Measurements from ENCODE around the gene OR2H2.

The OR2H2 gene

DNA sequence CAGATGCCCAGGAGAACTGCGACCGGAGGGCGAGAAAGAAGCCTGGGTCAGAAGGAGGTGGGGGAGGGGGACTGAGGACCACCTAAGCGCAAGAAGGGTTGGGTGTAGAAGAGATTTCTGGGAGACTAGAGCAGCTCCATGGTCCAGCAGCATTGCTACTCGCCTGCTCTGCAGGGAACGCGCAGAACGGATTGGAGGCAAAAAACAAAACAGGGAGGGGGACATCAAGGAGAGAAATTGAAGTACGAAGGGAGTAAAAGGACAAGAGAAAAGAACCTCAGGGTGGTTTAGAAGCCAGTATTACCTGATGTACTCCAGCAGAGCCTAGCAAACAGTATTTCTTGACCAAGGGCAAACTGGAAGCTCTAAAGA is 48.6 kb downstream of the OR2H2 start (continued):
- TF ChIP-seq, protein P1, sequence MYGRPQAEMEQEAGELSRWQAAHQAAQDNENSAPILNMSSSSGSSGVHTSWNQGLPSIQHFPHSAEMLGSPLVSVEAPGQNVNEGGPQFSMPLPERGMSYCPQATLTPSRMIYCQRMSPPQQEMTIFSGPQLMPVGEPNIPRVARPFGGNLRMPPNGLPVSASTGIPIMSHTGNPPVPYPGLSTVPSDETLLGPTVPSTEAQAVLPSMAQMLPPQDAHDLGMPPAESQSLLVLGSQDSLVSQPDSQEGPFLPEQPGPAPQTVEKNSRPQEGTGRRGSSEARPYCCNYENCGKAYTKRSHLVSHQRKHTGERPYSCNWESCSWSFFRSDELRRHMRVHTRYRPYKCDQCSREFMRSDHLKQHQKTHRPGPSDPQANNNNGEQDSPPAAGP (tag by site-specific recombination; IDR thresholded peaks at IDR 0.05): no peak
- TF ChIP-seq KLF8 (tag by site-specific recombination; IDR thresholded peaks at IDR 0.05): no peak
- no peak for TF ChIP-seq ZNF341 (tag by site-specific recombination; IDR thresholded peaks at IDR 0.05; ENCODE audit: low read depth)

DNA sequence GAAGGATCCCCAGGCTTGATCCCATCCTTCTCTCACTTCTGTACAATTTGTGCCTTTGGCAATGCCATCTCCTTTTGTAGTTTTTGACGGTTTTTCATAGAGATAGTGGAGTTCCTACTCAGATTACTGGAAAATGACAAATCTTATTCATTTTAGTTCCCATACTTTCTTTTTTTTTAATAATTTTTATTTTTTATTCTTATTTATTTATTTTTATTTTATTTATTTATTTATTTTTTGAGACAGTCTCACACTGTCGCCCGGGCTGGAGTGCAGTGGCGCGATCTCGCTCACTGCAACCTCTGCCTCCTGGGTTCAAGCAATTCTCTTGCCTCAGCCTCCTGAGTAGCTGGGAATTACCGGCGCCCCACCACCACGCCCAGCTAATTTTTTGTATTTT is 52.3 kb downstream of the OR2H2 start:
- no peak overlapping the region for H3K4me3 ChIP-seq (ENCODE audit: low read depth, low read length)
- TF ChIP-seq, protein P2, sequence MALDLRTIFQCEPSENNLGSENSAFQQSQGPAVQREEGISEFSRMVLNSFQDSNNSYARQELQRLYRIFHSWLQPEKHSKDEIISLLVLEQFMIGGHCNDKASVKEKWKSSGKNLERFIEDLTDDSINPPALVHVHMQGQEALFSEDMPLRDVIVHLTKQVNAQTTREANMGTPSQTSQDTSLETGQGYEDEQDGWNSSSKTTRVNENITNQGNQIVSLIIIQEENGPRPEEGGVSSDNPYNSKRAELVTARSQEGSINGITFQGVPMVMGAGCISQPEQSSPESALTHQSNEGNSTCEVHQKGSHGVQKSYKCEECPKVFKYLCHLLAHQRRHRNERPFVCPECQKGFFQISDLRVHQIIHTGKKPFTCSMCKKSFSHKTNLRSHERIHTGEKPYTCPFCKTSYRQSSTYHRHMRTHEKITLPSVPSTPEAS (tag by site-specific recombination; IDR thresholded peaks at IDR 0.05): no peak
- TF ChIP-seq ZFP41 (tag by site-specific recombination; IDR thresholded peaks at IDR 0.05; ENCODE audit: borderline replicate concordance): no peak
- H3K4me1 ChIP-seq (ENCODE audit: control insufficient read depth, insufficient read depth, low read length): 0 out of 2 replicates have a peak, but pooled peaks cover 5% of the 10 kb centered on the region
- POLR2A ChIA-PET: no interaction called here
- H3K27ac ChIP-seq (ENCODE audit: extremely low read depth, low read depth, low read length): no peak overlapping the region
- no peaks in the 10 kb centered on the region for H3K36me3 ChIP-seq (ENCODE audit: control insufficient read depth in 2 of 2, insufficient read depth in 1 of 2, low read length in 2 of 2)
- H3K9me3 ChIP-seq (ENCODE audit: control insufficient read depth, insufficient read depth, low read depth, low read length): no peaks in the 10 kb centered on the region
- CTCF ChIA-PET: interaction anchor here (7.2 to 10.0 kb wide), 2 partner anchors 12 to 17 kb away, joined by 101 to 105 read pairs; partner anchors contain the start of gene MOG
